ENCODE measurements around the gene ADCY7.

Gene ADCY7

DNA sequence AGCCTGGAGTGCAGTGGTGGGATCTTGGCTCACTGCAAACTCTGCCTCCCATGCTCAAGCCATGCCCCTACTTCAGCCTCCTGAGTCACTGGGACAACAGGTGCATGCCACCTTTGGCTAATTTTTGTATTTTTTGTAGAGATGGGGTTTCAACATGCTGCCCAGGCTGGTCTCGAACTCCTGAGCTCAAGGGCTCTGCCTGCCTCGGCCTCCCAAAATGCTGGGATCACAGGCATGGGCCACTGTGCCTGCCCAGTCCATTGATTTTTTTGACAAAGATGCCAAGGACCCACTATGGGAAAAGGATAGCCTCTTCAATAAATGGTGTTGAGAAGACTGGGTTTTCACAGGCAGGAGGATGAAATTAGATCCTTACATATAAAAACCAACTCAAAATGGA is 10.8 kb upstream of the ADCY7 start:
- TF ChIP-seq, protein P1, sequence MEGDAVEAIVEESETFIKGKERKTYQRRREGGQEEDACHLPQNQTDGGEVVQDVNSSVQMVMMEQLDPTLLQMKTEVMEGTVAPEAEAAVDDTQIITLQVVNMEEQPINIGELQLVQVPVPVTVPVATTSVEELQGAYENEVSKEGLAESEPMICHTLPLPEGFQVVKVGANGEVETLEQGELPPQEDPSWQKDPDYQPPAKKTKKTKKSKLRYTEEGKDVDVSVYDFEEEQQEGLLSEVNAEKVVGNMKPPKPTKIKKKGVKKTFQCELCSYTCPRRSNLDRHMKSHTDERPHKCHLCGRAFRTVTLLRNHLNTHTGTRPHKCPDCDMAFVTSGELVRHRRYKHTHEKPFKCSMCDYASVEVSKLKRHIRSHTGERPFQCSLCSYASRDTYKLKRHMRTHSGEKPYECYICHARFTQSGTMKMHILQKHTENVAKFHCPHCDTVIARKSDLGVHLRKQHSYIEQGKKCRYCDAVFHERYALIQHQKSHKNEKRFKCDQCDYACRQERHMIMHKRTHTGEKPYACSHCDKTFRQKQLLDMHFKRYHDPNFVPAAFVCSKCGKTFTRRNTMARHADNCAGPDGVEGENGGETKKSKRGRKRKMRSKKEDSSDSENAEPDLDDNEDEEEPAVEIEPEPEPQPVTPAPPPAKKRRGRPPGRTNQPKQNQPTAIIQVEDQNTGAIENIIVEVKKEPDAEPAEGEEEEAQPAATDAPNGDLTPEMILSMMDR (IDR thresholded peaks at IDR 0.05; ENCODE audit: insufficient read depth, low read depth, low read length, missing control alignments) = no peak
- no peak for DNase-seq (ENCODE audit: low read depth)
- no peak overlapping the region for H3K4me3 ChIP-seq (ENCODE audit: low read length)

DNA sequence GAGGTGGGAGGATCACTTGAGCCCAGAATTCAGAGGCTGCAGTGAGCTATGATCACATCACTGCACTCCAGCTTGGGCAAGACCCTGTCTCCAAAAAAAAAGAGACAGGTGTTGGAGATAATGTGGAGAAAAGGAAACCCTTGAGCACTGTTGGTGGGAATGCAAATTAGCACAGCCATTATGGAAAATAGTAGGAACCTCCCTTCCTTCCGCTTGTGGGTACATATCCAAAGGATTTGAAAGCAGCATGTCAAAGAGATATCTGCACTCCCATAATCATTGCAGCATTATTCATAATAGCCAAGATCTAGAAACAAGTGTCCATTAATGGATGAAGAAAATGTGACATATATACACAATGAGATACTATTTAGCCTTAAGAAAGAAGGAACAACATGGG is 9.7 kb upstream of the ADCY7 start:
- DNase-seq (ENCODE audit: low read depth) = no peak
- TF ChIP-seq, protein P1 (IDR thresholded peaks at IDR 0.05; ENCODE audit: insufficient read depth, low read depth, low read length, missing control alignments) = no peak
- H3K4me3 ChIP-seq (ENCODE audit: low read length) = no peak overlapping the region

DNA sequence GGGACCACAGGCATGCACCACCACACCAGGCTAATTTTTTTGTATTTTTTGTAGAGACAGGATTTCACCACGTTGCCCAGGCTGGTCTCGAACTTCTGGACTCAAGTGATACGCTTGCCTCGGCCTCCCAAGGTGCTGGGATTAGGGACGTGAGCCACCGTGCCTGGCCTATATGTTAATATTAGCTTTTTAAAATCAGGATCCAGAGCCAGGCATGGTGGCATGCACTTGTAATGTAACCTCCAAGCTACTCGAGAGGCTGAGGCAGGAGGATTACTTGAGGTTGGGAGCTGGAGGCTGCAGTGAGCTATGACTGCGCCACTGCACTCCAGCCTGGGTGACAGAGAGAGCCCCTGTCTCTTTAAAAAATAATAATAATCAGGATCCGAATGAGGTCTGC is 8.5 kb upstream of the ADCY7 start:
- H3K4me3 ChIP-seq (ENCODE audit: low read length) = no peak overlapping the region
- TF ChIP-seq, protein P1 (IDR thresholded peaks at IDR 0.05; ENCODE audit: insufficient read depth, low read depth, low read length, missing control alignments) = no peak
- DNase-seq (ENCODE audit: low read depth) = no peak

DNA sequence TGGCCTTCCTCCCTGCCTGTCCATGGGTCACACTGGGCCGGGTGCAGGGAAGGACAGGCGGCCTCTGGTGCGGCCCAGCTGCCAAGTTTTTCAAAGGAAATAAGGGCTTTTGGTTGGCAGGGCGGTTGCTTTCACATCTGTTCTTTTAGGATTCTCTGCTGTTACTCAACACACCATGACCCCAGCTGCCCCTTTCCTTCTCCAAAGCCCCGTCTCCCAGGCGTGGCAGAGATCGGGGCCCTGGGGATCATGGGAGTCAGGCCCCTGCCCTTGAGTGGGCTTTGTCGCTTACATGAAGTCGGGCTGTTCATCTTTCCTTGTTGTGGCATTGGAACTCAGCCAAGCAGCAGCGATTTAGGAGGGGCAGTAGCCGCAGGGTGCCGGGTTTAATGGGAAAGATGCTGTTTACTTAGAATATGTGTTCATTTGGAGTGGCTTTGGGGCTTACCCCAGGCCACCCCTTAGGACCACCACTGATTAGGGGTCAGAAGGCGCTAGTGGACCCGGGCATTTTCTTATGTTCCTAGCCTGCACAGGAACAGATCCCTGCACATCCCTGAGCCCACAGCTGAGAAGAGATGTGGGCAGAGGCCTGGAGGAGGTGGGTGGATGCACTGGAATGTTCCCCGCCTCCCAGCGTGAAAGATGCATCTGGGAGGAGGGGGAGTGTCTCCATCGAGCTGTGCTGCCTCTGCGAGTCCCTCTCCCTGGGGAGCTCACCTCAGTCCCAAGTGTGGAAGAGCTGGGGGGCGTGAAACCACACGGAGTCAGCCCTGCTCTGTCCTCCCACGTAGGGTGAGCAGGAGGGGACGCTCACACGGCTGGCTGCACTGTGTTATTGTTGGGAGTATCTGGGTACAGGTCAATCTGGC is 6.8 kb upstream of the ADCY7 start:
- no peak overlapping the region for H3K4me3 ChIP-seq (ENCODE audit: low read length)
- TF ChIP-seq, protein P1 (IDR thresholded peaks at IDR 0.05; ENCODE audit: insufficient read depth, low read depth, low read length, missing control alignments) = no peak
- no peak for DNase-seq (ENCODE audit: low read depth)

DNA sequence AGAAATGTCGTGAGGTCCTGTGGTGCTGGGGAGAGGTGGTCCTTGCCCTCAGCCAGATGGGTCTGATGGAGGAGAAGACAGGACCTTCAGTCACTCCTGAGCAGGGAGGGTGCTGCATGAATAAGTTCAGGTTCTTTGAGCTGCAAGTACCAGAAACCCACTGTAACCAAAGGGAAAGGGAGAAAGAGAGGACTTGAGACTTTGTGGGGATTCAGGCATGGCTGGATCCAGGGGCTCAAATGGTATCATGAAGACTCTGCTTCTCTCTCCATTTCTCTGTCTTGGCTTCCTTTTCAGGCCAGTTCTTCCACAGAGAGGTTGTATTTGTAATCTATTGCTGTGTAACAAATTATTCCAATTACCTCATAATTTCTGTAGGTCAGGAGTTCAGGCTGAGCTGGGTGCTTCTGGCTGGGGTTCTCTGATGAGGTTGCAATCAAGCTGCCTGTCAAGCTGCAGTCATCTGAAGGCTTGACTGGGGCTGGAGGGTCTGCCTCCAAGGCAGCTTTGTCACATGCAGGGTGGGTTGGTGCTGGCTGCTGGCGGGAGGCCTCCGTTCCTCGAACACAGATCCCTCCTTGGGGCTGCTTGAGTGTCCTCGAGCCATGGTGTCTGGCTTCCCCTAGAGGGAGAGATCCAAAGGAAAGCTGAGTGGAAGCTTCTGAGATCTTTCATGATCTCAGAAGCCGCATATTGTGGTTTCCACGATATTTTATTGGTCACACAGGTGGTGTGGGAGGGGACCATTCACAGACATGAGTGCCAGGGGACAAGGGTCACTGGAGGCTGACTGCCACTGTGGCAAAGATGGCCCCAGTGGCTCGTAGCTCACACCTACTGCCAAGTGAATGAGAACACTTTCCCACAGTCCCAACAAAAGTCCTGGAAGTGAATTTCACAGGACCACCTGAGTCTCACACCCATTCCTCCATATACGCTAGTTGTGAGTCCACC is 5.9 kb upstream of the ADCY7 start:
- TF ChIP-seq, protein P1 (IDR thresholded peaks at IDR 0.05; ENCODE audit: insufficient read depth, low read depth, low read length, missing control alignments) = no peak
- H3K4me3 ChIP-seq (ENCODE audit: low read length) = no peak overlapping the region
- no peak for DNase-seq (ENCODE audit: low read depth)

DNA sequence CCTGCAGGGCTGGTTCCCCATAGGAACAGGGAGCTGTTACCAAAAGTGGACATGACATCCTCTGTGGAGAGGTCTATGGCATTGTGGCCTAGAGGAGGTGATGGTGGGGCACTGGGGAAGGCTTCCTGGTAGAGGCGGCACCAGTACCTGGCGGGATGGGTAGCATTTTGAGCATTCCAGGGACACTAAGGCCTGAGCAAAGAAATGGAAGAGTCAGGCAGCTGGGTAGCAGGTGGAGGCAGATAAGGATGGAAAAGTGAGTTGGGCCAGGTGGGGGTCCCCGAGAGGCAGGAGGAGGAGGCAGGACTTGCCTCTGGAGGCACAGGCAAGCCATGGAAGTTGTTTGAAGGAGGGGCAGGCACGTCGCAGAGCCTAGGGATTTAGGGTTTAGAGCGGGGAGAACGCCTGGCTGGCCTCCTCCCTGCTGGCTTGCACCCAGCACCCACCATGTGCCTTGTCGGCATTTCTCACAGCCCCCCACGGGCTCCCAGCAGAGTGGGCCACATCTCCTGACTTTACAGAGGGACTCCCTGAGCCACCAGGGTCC is 5.1 kb upstream of the ADCY7 start:
- no peak overlapping the region for H3K4me3 ChIP-seq (ENCODE audit: low read length)
- DNase-seq (ENCODE audit: low read depth) = no peak
- TF ChIP-seq, protein P1 (IDR thresholded peaks at IDR 0.05; ENCODE audit: insufficient read depth, low read depth, low read length, missing control alignments) = no peak

Measured in epithelial cell of esophagus (primary cell).